HL-60 (cell line): ENCODE results near the gene RBBP8NL.

ENCODE experiments used
- DNase-seq, 2 experiments: peaks; one replicate each; pipeline ENCODE4 v3.0.0-alpha.2; 2010 to 2020; ENCODE audit warnings: low read depth in 1 of 2, low spot score in 1 of 2
- H3K27ac ChIP-seq: fragments of 250-450 bp; sonication (Bioruptor Pico); replicated peaks from 2 replicates; pipeline ENCODE4 v1.5.1; 2020; ENCODE audit warnings: mild to moderate bottlenecking, moderate library complexity
- H3K27me3 ChIP-seq: fragments of 250-450 bp; sonication (Bioruptor Pico); 2 replicates; pipeline ENCODE4 v1.5.1; 2021; ENCODE audit warnings: mild to moderate bottlenecking, moderate library complexity; ENCODE audit not compliant: insufficient read depth, poor library complexity, severe bottlenecking
- H3K4me3 ChIP-seq: replicated peaks from 2 replicates; pipeline ENCODE4 v1.5.1; 2011; ENCODE audit warnings: mild to moderate bottlenecking, control low read depth, low read length; ENCODE audit not compliant: insufficient read depth
- CTCF ChIP-seq: IDR thresholded peaks from one replicate; pipeline ENCODE4 v1.5.1; 2011; ENCODE audit warnings: low read length, control low read depth, inconsistent platforms; ENCODE audit not compliant: insufficient read depth
- GABPA ChIP-seq: IDR thresholded peaks from 2 replicates; pipeline ENCODE4 v1.6.1; 2012; ENCODE audit warnings: low read depth
- POLR2AphosphoS5 ChIP-seq: IDR thresholded peaks from 2 replicates; pipeline ENCODE4 v1.6.1; 2012; ENCODE audit warnings: low read depth
- SPI1 ChIP-seq: IDR thresholded peaks from 2 replicates; pipeline ENCODE4 v1.6.1; 2012; ENCODE audit warnings: low read depth, mild to moderate bottlenecking, borderline replicate concordance
- TF ChIP-seq, protein P1 (sequence below): IDR thresholded peaks from 2 replicates; pipeline ENCODE4 v1.6.1; 2012; ENCODE audit warnings: low read depth; ENCODE audit not compliant: insufficient replicate concordance

Gene RBBP8NL

DNA sequence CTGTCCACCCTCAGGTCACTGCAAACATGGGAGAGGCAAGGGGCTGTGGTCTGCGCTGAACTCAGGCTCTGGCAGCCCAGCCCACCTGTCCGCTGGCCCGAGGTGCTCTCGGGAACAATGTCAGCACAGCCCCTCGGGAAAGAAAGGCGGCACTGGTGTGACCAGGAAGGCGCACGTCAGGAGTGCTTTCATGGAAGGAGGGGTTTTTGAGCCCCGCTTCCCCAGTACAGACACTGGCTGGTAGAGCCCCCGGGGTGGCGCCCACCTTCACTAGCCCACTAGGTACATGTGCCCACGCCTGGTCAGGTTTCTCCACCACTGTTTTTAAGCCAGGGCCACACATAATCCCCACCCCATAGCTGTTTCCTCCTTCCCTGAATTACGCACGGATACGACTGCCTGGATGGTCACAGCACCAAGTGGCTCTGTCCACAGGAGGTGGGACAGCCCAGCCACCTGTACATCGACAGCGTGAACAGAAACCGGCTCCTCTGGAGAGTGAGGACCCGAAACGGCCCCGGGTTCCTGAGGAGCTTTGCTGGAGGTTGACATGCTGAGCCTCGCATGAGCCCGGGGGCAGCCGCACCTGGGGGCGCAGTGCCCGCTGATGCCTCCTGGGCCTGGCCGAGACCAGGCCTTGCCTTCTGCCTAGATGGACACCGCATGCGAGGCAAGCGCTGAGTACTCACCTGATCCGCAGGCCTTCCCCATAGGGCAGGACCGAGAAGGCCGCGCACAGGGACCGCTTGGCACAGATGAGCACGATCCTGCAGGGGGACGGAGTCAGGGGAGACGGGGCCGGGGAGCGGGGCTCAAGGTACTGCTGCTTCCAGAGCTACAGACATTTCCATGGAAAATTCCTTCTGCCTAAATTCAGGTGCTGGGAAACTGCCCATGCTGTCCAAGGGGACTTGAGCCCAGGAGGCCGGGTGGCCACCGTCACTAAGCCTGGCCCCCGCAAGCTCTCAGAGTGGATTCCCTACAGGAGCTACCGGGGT, 32.8 kb downstream of the RBBP8NL start:
- no peak overlapping the region for H3K4me3 ChIP-seq
- no peak overlapping the region for H3K27ac ChIP-seq
- DNase-seq: no peak
- no peaks in the 10 kb centered on the region for H3K27me3 ChIP-seq
- no peak for TF ChIP-seq CTCF
- TF ChIP-seq POLR2AphosphoS5: no peak
- TF ChIP-seq, protein P1, sequence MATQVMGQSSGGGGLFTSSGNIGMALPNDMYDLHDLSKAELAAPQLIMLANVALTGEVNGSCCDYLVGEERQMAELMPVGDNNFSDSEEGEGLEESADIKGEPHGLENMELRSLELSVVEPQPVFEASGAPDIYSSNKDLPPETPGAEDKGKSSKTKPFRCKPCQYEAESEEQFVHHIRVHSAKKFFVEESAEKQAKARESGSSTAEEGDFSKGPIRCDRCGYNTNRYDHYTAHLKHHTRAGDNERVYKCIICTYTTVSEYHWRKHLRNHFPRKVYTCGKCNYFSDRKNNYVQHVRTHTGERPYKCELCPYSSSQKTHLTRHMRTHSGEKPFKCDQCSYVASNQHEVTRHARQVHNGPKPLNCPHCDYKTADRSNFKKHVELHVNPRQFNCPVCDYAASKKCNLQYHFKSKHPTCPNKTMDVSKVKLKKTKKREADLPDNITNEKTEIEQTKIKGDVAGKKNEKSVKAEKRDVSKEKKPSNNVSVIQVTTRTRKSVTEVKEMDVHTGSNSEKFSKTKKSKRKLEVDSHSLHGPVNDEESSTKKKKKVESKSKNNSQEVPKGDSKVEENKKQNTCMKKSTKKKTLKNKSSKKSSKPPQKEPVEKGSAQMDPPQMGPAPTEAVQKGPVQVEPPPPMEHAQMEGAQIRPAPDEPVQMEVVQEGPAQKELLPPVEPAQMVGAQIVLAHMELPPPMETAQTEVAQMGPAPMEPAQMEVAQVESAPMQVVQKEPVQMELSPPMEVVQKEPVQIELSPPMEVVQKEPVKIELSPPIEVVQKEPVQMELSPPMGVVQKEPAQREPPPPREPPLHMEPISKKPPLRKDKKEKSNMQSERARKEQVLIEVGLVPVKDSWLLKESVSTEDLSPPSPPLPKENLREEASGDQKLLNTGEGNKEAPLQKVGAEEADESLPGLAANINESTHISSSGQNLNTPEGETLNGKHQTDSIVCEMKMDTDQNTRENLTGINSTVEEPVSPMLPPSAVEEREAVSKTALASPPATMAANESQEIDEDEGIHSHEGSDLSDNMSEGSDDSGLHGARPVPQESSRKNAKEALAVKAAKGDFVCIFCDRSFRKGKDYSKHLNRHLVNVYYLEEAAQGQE: no peak
- no peak for TF ChIP-seq SPI1
- TF ChIP-seq GABPA: no peak

DNA sequence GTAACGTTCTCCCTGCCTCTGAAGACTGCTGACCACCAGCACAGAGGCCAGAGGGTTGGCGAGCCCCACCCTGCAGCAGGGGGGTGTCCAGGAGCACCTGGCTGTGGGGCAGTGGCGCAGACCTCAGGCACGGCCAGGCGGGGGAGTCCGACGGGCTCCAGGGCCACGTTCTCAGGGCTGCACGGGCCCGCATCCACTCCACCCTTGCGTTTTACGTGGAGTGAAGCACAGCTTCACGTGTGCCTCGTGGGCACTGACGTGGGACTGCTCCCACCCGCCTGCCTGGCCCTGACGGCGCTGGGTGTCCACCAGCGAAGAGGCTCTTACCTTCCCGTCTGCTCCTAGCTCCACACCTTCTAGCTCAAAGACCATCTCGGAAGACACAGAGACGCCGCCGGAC, 33.5 kb downstream of the RBBP8NL start:
- Histone ChIP-seq H3K4me3 (no peak overlapping the region), H3K27ac (no peak overlapping the region), H3K27me3 (no peaks in the 10 kb centered on the region)
- no peak for DNase-seq
- TF ChIP-seq CTCF: no peak
- TF ChIP-seq GABPA: no peak
- TF ChIP-seq, protein P1: no peak
- no peak for TF ChIP-seq POLR2AphosphoS5
- TF ChIP-seq SPI1: no peak

GRCh38 chr20:62393335-62393665, 34.0 kb downstream of the RBBP8NL start:
- no peak for TF ChIP-seq CTCF
- no peak for TF ChIP-seq GABPA
- TF ChIP-seq SPI1: no peak
- TF ChIP-seq, protein P1: no peak
- no peak overlapping the region for H3K4me3 ChIP-seq
- no peaks in the 10 kb centered on the region for H3K27me3 ChIP-seq
- H3K27ac ChIP-seq: no peak overlapping the region
- no peak for DNase-seq
